A549 (cell line): ENCODE data around the gene PXDC1. TPM values are rescaled to one million over a fixed set of nuclear protein-coding genes. Genes with fewer than 3 reads are reported as not detected.

Source experiments
- ATAC-seq, 2 experiments: fragments of 200-7000 bp in 1 of 2; fragments of >200 bp in 1 of 2; cut with Nextera tagmentation in 1 of 2; cut with Tn5 transposase in 1 of 2; 3 replicates each; pipeline versions ENCODE4 v1.8.0 to v1.9.1; 2018 to 2020; ENCODE audit warnings: mild to moderate bottlenecking in 1 of 2, moderate library complexity in 1 of 2
- CTCF ChIA-PET: fragments of 300-600 bp; sonication (Branson Sonifier 250); formaldehyde crosslinking; extraction: SDS; loops from one replicate; lab custom pipeline; 2021; ENCODE audit warnings: antibody characterized with exemption, inconsistent platforms; lab: Yijun Ruan, JAX
- POLR2A ChIA-PET: fragments of 350-600 bp; formaldehyde crosslinking; extraction: SDS; loops from one replicate; lab custom pipeline; 2021; ENCODE audit warnings: antibody characterized with exemption, inconsistent platforms; lab: Yijun Ruan, JAX
- DNase-seq, 2 experiments: peaks; one replicate each; pipeline versions ENCODE4 v3.0.0 to v3.0.0-alpha.2; 2011 to 2016; ENCODE audit warnings: low read depth in 1 of 2, low spot score in 1 of 2
- FAIRE-seq: peaks from 2 replicates; lab custom pipeline; 2011; peaks lifted over from hg19 to GRCh38; lab: Jason Lieb, UNC
- H3K27ac ChIP-seq, 2 experiments: fragments of >200 bp; sonication (Bioruptor Twin); formaldehyde crosslinking; 3 replicates each; pipeline ENCODE4 v1.5.1; 2016 to 2017
- H3K4me1 ChIP-seq: fragments of >200 bp; sonication (Bioruptor Twin); formaldehyde crosslinking; 3 replicates; pipeline ENCODE4 v1.6.1; 2016
- H3K4me2 ChIP-seq: fragments of >200 bp; sonication (Bioruptor Twin); formaldehyde crosslinking; 3 replicates; pipeline ENCODE4 v1.6.1; 2016
- H3K4me3 ChIP-seq: fragments of >200 bp; sonication (Bioruptor Twin); formaldehyde crosslinking; 3 replicates; pipeline ENCODE4 v1.5.1; 2016
- H3K9me3 ChIP-seq: fragments of >200 bp; sonication (Bioruptor Twin); formaldehyde crosslinking; 3 replicates; pipeline ENCODE4 v1.6.1; 2016
- CBX8 ChIP-seq: fragments of 200-600 bp; sonication (generic); IDR thresholded peaks from 2 replicates; pipeline ENCODE4 v1.6.1; 2016
- CHD4 ChIP-seq: fragments of 200-600 bp; sonication (generic); IDR thresholded peaks from 2 replicates; pipeline ENCODE4 v1.6.1; 2016; ENCODE audit warnings: antibody characterized with exemption, mild to moderate bottlenecking, borderline replicate concordance
- EHF ChIP-seq: fragments of 250-450 bp; sonication (Bioruptor Pico); IDR thresholded peaks from 2 replicates; pipeline ENCODE4 v1.5.0; 2020; ENCODE audit warnings: mild to moderate bottlenecking
- EP300 ChIP-seq, 2 experiments: fragments of >200 bp; sonication (Bioruptor Twin); formaldehyde crosslinking; IDR thresholded peaks; 2 replicates in 1 of 2; 3 replicates in 1 of 2; pipeline ENCODE4 v1.6.1; 2016 to 2017
- FOSB ChIP-seq: fragments of 250-450 bp; sonication (Bioruptor Pico); IDR thresholded peaks from 2 replicates; pipeline ENCODE4 v1.5.0; 2020; ENCODE audit warnings: mild to moderate bottlenecking, moderate library complexity
- HDAC2 ChIP-seq: fragments of 200-600 bp; sonication (generic); IDR thresholded peaks from 2 replicates; pipeline ENCODE4 v1.6.1; 2016
- HEYL ChIP-seq: fragments of 250-450 bp; sonication (Bioruptor Pico); IDR thresholded peaks from 2 replicates; pipeline ENCODE4 v1.8.0; 2021; ENCODE audit warnings: mild to moderate bottlenecking, moderate library complexity
- MAFK ChIP-seq: fragments of 450-650 bp; IDR thresholded peaks from 2 replicates; pipeline ENCODE4 v1.6.1; 2014; ENCODE audit not compliant: partially characterized antibody
- MAZ ChIP-seq: fragments of 150-350 bp; IDR thresholded peaks from 2 replicates; pipeline ENCODE4 v1.6.1; 2014; ENCODE audit warnings: antibody characterized with exemption, low read depth, low read length, borderline replicate concordance
- MYC ChIP-seq: IDR thresholded peaks from 2 replicates; pipeline ENCODE4 v1.6.1; 2012; ENCODE audit warnings: mild to moderate bottlenecking, inconsistent platforms, low read length, improper control_type of control experiment, borderline replicate concordance
- NFE2L2 ChIP-seq: fragments of 150-350 bp; conservative IDR thresholded peaks from 2 replicates; pipeline ENCODE4 v1.6.1; 2014; ENCODE audit warnings: low read length
- NPAS2 ChIP-seq: fragments of 250-450 bp; sonication (Bioruptor Pico); IDR thresholded peaks from 2 replicates; pipeline ENCODE4 v1.8.0; 2022; ENCODE audit warnings: mild to moderate bottlenecking, moderate library complexity, borderline replicate concordance
- NR3C1 ChIP-seq: fragments of >200 bp; sonication (Bioruptor Twin); formaldehyde crosslinking; IDR thresholded peaks from 3 replicates; pipeline ENCODE4 v1.6.1; 2017
- PHF8 ChIP-seq: fragments of 200-600 bp; sonication (generic); IDR thresholded peaks from 2 replicates; pipeline ENCODE4 v1.6.1; 2016; ENCODE audit warnings: low read depth, mild to moderate bottlenecking, antibody characterized with exemption, moderate library complexity, borderline replicate concordance
- POLR2A ChIP-seq: IDR thresholded peaks from 2 replicates; pipeline ENCODE4 v1.6.1; 2012; ENCODE audit warnings: mild to moderate bottlenecking, low read length
- TFCP2L1 ChIP-seq: fragments of 250-450 bp; sonication (Bioruptor Pico); IDR thresholded peaks from 2 replicates; pipeline ENCODE4 v1.5.0; 2021; ENCODE audit warnings: mild to moderate bottlenecking
- TP53 ChIP-seq: fragments of 250-450 bp; sonication (Bioruptor Pico); IDR thresholded peaks from 2 replicates; pipeline ENCODE4 v1.5.0; 2021; ENCODE audit warnings: mild to moderate bottlenecking, moderate library complexity
- WGBS: methylation state at CpG from one replicate; pipeline ENCODE4 v1.1.6; 2017; ENCODE audit errors: missing lambda C conversion rate; 5-methylcytosine and 5-hydroxymethylcytosine counted together
- polyA plus RNA-seq, 4 experiments: library from polyadenylated mRNA; depleted of rRNA in 3 of 4; stranded (reverse); fragments of >200 nt; fragmentation: RNase III in 1 of 4; extraction: RNeasy Plus Mini Kit Qiagen cat#74134 plus additional on column Dnase treatment in 1 of 4; gene quantifications; 2 replicates in 3 of 4; 3 replicates in 1 of 4; pipeline ENCODE4 v1.2.3, GENCODE V29; 2011 to 2017
- TF ChIP-seq, protein P1 (sequence below): fragments of 250-450 bp; sonication (Bioruptor Pico); IDR thresholded peaks from 2 replicates; pipeline ENCODE4 v1.5.0; 2020; ENCODE audit warnings: low read depth, mild to moderate bottlenecking, moderate library complexity
- TF ChIP-seq, protein P2 (sequence below): fragments of 450-650 bp; IDR thresholded peaks from 2 replicates; pipeline ENCODE4 v1.6.1; 2014; ENCODE audit warnings: antibody characterized with exemption
- TF ChIP-seq, protein P3 (sequence below): IDR thresholded peaks from 2 replicates; pipeline ENCODE4 v1.6.1; 2012
- TF ChIP-seq, protein P4 (sequence below): IDR thresholded peaks from 2 replicates; pipeline ENCODE4 v1.6.1; 2012

The PXDC1 gene
- polyA plus RNA-seq, 2 of the 4 experiments (the other 2 are of a cell fraction): 2.5 to 6.6 TPM

DNA sequence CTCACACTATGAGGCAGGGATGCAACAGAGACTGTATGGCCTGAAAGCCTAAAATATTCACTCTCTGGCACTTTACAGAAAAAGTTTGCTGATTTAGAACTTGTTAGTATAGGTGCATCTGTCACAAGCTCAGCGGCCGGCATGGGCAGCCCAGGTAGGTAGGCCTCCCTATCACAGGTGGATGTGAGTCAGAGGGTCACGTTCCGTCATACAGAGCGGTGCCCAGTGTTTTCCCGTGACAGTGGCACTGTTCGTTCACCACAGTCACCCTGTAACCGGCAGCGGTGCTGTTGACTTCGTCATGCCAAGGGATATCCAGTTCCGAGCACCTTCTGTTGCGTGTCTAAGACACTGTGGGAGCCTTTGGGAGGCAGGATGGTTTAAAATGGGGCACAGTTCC is 32.9 kb upstream of the PXDC1 start (continued):
- TF ChIP-seq CBX8: no peak
- TF ChIP-seq CHD4: no peak
- TF ChIP-seq HDAC2: no peak
- TF ChIP-seq EHF: no peak

DNA sequence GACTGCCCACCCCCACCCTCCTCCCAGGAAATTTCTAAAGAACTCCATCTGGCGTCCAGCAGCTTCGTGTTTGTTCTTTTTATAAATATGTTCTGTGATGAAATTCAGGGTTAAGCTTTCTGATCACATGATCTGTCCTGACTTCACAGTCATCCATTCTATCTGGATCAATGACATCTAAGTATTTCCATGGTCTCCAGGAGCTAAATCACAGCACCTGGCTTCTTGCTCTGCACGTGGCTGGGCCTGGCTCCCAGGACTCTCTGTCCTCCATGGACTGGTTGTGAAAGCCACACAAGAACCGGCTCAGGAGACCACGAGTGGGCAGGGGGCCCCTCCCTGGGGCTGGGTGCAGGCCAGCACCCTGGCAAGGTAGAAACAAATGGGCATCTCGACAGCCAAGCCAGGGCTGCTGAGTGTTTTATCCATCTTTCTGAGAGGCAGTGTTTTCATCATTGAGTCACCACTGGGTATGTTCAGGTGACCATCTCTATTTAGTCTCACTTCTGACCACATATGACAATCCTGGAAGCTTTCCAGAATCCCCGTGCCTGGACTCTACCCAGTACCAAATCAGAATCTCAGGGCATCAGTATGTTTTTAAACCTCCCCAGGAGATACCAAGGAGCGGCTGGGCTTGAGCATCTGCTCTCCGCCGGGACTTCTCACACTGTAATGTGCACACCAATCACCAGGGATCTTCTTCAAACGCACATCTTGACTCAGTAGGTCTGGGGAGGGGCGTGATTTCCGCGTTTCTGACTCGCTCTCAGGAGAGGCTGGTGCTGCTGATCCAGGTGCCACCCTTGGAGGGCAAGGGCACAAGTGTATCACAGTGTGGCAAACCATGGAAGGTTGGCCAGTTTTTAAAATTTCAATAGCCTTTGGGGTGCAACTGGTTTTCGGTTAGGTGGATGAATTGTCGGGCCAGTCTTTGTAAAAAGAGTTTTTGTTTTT is 31.6 kb upstream of the PXDC1 start:
- 70% methylated on average over 15 of the region's 17 CpGs for WGBS
- CTCF ChIA-PET: interaction anchor here (0.6 to 1.6 kb wide), 6 partner anchors 11 to 149 kb away, joined by 3 to 5 read pairs (median 4); no protein-coding TSS in a partner anchor
- H3K4me3 ChIP-seq: no peak overlapping the region
- DNase-seq: no peak
- 0 out of 3 replicates have a peak, but pooled peaks cover 4% of the 10 kb centered on the region for H3K4me1 ChIP-seq
- no peak overlapping the region for H3K27ac ChIP-seq
- POLR2A ChIA-PET: no interaction called here
- FAIRE-seq: no peak
- H3K4me2 ChIP-seq: no peak overlapping the region
- no peak for ATAC-seq
- no peaks in the 10 kb centered on the region for H3K9me3 ChIP-seq
- TF ChIP-seq HEYL (CRISPR knock-in tag) (no peak), MYC (no peak)

DNA sequence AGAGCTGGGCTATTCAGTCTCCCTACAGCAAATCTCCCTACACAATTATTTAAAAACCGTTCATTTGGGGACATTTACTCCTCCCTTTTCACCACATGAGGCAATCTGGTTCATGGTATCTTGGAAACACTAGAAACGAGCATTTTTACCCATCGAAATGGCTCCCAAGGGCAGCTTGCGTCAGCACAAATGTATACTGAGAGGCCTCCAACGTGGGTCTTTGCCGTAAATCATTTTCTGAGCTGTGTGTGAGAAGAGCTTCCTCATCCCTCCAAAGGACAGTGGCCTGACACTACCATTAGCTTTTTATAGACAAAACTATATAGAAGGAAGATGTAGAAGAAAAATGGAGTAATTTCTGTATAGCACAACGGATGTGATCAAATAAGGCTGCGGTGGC is 30.0 kb upstream of the PXDC1 start:
- ATAC-seq (no peak), DNase-seq (no peak), FAIRE-seq (no peak)
- Histone ChIP-seq H3K4me3 (no peak overlapping the region), H3K27ac (no peak overlapping the region), H3K4me1 (0 out of 3 replicates have a peak, but pooled peaks cover 4% of the 10 kb centered on the region), H3K9me3 (no peaks in the 10 kb centered on the region), H3K4me2 (no peak overlapping the region)
- POLR2A ChIA-PET: no interaction called here
- TF ChIP-seq, protein P1, sequence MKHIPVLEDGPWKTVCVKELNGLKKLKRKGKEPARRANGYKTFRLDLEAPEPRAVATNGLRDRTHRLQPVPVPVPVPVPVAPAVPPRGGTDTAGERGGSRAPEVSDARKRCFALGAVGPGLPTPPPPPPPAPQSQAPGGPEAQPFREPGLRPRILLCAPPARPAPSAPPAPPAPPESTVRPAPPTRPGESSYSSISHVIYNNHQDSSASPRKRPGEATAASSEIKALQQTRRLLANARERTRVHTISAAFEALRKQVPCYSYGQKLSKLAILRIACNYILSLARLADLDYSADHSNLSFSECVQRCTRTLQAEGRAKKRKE (CRISPR knock-in tag): no peak
- no peak for TF ChIP-seq EHF
- TF ChIP-seq MAZ: no peak
- TF ChIP-seq FOSB: no peak
- no peak for TF ChIP-seq NFE2L2
- TF ChIP-seq MAFK: no peak
- TF ChIP-seq HDAC2: no peak
- TF ChIP-seq, protein P2, sequence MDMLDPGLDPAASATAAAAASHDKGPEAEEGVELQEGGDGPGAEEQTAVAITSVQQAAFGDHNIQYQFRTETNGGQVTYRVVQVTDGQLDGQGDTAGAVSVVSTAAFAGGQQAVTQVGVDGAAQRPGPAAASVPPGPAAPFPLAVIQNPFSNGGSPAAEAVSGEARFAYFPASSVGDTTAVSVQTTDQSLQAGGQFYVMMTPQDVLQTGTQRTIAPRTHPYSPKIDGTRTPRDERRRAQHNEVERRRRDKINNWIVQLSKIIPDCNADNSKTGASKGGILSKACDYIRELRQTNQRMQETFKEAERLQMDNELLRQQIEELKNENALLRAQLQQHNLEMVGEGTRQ: no peak
- TF ChIP-seq EP300 (IDR thresholded peaks at IDR 0.05): no peak
- TF ChIP-seq POLR2A: no peak
- TF ChIP-seq NPAS2: no peak
- TF ChIP-seq TP53 (CRISPR knock-in tag): no peak
- TF ChIP-seq TFCP2L1: no peak
- TF ChIP-seq NR3C1: no peak
- TF ChIP-seq, protein P3, sequence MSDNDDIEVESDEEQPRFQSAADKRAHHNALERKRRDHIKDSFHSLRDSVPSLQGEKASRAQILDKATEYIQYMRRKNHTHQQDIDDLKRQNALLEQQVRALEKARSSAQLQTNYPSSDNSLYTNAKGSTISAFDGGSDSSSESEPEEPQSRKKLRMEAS: no peak
- TF ChIP-seq CBX8: no peak
- TF ChIP-seq PHF8: no peak
- TF ChIP-seq MYC: no peak
- TF ChIP-seq, protein P4, sequence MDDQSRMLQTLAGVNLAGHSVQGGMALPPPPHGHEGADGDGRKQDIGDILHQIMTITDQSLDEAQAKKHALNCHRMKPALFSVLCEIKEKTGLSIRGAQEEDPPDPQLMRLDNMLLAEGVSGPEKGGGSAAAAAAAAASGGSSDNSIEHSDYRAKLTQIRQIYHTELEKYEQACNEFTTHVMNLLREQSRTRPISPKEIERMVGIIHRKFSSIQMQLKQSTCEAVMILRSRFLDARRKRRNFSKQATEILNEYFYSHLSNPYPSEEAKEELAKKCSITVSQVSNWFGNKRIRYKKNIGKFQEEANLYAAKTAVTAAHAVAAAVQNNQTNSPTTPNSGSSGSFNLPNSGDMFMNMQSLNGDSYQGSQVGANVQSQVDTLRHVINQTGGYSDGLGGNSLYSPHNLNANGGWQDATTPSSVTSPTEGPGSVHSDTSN: no peak
- WGBS: 71% methylated on average over 8 of the region's 8 CpGs
- CTCF ChIA-PET: interaction anchor here (1.3 to 1.7 kb wide), 4 partner anchors 9 to 228 kb away, joined by 3 to 6 read pairs (median 4); partner anchors contain the start of gene FAM50B
